Cerebellar cortex (tissue), 1 donor: ENCODE results near the gene EXTL2.
"Not testable (repeated sequence)": the region's sequence is repeated elsewhere in the genome, so short reads cannot be mapped to it uniquely, and the experiment has no call there.

Source experiments
- DNase-seq: peaks from one replicate; pipeline ENCODE4 v3.0.0-alpha.2; 2015; ENCODE audit warnings: low spot score

Gene EXTL2, protein sequence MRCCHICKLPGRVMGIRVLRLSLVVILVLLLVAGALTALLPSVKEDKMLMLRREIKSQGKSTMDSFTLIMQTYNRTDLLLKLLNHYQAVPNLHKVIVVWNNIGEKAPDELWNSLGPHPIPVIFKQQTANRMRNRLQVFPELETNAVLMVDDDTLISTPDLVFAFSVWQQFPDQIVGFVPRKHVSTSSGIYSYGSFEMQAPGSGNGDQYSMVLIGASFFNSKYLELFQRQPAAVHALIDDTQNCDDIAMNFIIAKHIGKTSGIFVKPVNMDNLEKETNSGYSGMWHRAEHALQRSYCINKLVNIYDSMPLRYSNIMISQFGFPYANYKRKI

DNA sequence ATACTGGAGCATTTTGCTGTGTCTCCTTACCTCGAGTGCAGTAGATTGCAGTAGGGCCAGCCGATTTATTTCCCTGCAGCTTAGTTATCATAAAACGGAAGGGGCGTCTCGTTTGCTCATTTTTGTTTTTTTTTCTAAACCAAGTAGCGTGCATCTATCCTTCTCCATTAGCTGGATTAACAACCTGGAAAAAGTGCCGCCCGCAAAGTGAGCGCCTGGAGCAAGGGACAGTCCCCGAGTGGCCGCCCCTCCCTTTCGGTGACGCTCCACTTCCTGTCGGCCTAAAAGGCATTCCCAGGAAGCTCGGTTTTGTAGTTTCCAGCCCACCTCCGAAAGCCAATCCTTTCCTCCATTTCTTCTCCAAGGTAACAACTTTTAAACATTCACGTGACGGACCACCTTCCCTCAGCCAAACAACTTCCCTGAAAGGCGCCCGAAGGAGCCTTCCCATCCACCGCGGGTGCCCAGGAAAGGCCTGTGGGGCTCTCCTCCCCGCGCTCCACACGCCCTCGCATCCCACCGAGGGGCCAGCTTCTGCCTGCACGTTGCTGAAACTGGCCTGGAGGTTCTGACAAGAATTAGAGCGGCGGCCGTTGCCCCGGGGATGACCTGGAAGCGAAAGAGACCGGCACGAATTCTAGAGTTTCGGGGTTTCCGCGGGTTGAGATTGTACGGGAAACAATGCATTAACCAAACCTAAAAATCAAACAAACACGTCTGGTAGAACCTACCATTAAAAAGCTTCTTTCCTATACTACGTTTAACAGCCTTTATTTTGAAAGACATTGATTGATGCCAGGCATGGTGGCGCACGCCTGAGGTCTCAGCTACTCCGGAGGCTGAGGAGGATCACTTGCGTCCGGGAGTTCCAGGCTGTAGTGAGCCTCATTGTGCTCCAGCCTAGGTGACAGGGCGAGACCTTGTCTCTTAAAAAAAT is at the start of gene EXTL2:
Gene EXTL2, minus strand, starts transcription at position 240 of the 937 bp plus-strand sequence. CDS start 6,085 bp downstream, outside the sequence.
- peak; percentile 98 for DNase-seq

GRCh38 chr1:100943533-100943932 is 48.9 kb upstream of the EXTL2 start:
- DNase-seq, result no peak

GRCh38 chr1:100942304-100943046 is 47.8 kb upstream of the EXTL2 start:
- DNase-seq, result no peak

- no peak for DNase-seq
Measured at GRCh38 chr1:100941580-100942216, 47.1 kb upstream of the EXTL2 start.

- no peak for DNase-seq
Measured at GRCh38 chr1:100941098-100941527, 46.5 kb upstream of the EXTL2 start.

DNA sequence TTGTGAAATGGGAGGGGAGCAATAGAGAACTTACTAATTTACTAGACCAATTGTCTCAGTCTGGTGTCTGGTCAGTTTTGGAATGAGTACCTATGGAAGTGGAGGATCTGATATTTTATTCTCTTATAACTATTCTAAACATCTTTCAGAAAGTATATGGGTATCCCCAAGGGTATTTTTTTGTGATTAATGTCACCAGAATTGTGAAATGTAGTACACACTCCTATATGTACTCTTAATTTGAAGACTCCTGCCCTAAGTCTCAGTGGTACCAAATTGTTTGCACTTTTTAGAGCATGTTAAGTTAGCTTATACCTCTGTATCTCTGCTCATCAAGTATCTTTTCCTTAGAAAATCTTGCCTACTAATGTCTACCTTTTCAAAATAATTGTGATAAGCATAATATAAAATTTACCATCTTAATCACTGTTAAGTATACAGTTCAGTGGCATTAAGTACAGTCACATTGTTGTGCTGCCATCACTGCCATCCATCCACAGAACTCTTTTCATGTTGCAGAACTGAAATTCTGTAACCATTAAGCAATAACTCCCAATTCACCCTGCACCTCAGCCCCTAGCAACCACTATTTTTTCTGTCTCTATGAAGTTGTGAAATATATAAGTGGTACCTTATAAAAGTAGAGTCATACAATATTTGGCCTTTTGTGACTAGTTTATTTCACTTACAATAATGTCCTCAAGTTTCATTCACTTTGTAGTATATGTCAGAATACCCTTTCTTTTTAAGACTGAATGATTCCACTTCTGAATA is 41.7 kb upstream of the EXTL2 start:
- DNase-seq, result no peak

DNA sequence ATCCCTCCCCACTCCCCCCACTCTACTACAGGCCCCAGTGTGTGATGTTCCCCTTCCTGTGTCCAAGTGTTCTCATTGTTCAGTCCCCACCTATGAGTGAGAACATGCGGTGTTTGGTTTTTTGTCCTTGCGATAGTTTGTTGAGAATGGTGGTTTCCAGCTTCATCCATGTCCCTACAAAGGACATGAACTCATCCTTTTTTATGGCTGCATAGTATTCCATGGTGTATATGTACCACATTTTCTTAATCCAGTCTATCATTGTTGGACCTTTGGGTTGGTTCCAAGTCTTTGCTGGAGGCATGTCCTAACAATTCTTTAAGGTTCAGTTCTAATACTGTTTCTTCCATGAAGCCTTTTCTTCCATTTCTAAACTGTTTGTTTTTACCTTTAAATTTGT is 38.9 kb upstream of the EXTL2 start:
- DNase-seq, result not testable (repeated sequence)

DNA sequence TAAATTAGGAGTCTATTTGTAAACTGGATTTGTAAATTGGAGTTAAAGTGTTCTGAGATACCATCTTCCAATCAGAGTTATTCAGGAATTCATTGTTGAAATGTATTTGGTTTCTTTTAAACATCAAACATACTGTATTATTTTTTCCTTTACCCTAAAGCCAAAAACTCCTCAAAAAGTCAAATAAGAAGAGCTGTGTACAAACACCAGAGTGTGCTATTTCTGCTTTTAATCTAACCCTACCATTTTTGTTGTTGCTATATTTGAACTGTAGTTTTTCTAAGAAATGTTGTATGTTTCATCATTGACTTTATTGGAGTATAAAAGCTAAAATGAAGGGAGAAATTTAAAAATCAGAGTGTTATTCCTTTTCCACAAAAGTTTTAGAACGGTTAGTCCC is 37.1 kb upstream of the EXTL2 start:
- no peak for DNase-seq

DNA sequence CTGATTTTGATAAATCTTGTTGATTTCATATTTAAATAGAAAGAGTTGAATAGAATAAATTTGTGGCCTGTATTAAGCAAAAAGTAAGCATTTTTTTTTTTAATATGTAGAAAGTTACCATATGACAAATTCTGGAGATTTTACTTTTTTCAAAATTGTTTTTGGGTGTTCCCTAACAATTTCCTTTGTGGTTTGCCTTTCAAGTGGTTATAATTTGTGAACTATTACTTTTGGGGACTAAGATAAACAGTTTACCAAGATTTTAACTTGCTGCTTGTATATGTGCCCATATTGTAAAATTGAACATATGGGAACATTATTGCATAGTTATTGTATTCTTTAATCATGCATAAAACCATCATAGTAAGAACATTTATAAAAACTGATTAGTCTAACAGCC is 35.9 kb upstream of the EXTL2 start:
- DNase-seq, result no peak

GRCh38 chr1:100928128-100928527 is 33.5 kb upstream of the EXTL2 start:
- peak; percentile 10 for DNase-seq

GRCh38 chr1:100927276-100927675 is 32.6 kb upstream of the EXTL2 start:
- no peak for DNase-seq

DNA sequence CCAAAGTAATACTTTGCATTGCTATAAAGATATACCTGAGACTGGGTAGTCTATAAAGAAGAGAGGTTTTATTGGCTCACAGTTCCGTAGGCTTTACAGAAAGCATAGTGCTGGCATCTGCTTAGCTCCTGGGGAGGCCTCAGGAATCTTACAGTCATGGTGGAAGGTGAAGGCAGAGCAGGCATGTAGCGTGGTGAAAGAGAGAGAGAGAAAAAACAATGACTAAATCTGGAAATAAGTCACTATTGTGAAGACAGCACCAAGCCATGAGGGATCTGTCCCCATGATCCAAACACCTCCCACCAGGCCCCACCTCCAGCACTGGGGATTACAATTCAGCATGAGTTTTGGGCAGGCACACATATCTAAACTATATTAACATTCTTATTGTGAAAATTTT is 31.6 kb upstream of the EXTL2 start:
- DNase-seq, result no peak

DNA sequence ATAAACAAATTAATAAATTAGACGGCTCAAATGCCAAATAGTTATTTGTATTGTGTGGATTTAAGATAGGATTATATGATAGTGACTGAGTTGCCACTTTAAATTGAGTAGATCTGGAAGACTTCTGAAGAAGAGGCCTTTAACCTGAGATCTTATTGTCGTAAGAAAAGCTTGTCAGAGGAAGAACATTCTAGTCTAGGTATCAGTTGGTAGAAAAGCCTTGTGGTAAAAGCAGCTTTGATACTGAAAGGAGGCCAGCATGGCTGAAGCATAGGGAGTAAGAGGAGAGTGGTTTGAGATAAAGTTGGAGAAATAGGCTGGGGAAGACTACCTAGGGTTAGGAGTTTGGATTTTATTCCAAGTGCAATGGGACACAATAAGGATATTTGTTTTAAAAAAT is 30.3 kb upstream of the EXTL2 start:
- no peak for DNase-seq

GRCh38 chr1:100924212-100924611 is 29.6 kb upstream of the EXTL2 start:
- no peak for DNase-seq

DNA sequence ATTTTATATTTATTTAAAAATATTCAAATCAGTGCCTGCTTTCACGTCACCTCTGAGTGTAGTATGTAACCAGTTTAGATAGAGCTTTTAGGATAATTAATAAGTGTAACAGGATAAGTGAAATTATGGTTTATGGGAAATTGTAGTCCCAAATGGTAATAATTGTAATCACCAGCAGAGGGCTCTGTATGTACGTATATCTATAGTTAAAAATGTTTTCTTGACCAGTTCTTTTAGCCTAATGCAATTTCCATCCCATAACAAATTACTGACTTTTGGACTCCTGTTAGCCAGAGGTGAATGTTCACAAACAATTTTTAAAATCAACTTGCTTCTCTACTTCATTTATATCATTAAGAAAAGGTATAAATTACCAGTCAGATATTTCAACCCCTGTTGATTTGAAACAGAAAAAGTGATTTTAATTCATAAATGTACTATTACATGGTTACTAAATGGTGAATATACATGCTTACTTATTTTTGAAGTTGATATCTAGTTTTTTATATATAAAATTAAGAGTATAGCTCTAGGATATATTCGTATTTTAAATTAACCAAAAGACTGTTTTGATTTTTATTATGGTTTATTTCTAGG is 26.6 kb upstream of the EXTL2 start:
- peak; percentile 65 for DNase-seq

DNA sequence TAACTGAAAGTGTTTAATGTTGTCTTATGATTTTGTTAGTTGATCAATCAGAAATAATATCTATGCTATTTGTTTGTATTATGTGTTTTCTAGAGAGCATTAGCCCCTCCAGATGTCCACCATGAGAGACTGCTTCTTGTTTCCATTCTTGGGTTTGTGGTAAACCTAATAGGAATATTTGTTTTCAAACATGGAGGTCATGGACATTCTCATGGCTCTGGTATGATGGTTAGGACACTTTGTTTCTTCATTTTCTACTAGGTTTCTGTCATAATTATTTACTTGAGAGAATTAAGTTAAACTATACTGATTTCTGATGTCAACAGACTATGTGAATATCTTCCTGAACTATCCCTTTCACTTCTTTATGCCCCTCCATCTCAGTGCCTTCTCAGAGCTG is 17.4 kb upstream of the EXTL2 start:
- DNase-seq, result no peak

DNA sequence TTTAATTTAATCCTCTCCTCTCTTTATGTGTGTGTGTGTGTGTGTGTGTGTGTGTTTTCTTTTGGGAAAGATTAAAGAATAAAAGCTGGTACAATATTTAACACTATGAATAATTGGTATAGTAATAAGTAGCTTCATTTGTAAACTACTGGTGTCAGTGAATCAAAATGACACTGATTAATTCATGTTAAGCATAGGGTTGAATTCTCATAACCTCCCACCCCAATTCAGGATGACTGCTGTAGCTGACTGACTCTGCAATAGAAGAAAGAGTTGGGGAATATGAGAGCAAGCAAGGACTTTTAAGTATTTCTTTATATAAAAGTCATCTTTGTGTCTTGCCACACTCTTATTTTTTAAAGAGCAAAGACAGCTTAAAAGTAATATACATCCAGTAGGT is 14.4 kb upstream of the EXTL2 start:
- DNase-seq, result no peak

DNA sequence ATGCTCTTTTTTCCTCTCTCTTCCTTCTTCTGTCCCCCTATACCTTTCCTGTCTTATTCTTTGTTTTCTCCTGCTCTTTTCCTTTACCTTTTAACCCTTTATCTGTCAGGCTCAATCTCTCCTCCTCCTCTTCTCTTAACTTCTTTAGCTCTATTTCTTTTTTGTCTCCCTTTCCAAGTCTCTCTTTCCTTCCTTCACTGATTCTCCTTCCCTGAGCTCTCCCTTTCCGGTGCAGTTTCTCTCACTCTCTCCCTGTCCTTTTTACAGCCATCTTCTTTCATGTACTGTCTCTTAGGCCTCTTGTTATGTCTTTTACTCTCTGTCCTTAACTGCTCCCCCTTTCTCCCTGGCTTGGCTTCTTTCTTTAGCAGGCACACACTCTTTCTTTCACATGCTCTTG is 13.2 kb upstream of the EXTL2 start:
- DNase-seq, result no peak

GRCh38 chr1:100905181-100905580 is 10.5 kb upstream of the EXTL2 start:
- DNase-seq, result no peak

DNA sequence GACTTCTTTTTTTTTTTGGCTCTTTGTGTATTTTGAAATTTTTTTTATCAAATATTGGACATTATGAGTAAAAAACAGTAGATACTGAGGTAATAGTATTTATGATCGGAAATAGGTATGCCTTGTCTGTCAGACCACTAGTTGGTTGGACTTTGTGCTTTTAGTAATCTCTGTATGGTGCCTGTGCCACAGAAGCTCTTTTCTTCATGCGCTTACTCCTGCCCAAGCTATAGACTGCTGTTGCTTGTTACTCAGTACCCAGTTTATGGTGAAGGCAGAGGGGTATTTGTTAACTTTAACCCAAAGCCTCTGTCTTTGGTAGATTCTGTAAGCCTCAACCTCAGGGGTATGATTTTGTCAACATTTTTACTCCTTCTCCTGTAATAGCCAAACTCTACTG is 9.9 kb upstream of the EXTL2 start:
- DNase-seq, result no peak

- no peak for DNase-seq
Measured at GRCh38 chr1:100903777-100904176, 9.1 kb upstream of the EXTL2 start.
